ENCODE measurements around the gene SGSM2. TPM values are rescaled to one million over a fixed set of nuclear protein-coding genes. Genes with fewer than 3 reads are reported as not detected.

The SGSM2 gene
- total and polyA plus RNA-seq, 2 of the 8 experiments (the other 6 are each of a cell fraction or from before 2014, with no cell fraction given): 44.5 to 77.7 TPM

GRCh38 chr17:2380226-2380922, 43.1 kb downstream of the SGSM2 start:
- H3K4me2 ChIP-seq (ENCODE audit: insufficient read depth in 1 of 2, low read depth in 2 of 2, low read length in 2 of 2): no peak overlapping the region
- H3K36me3 ChIP-seq (ENCODE audit: control insufficient read depth in 2 of 4, insufficient read depth in 4 of 4, low read length in 3 of 4): peaks cover 0 to 8% (median 4%) of the 10 kb centered on the region in 4 experiments; a peak in 5 of 8 replicates
- no peak overlapping the region for H3K4me3 ChIP-seq (ENCODE audit: extremely low read depth in 1 of 4, insufficient read depth in 2 of 4, low read depth in 3 of 4, low read length in 4 of 4)
- no peak overlapping the region for H4K8ac ChIP-seq (ENCODE audit: extremely low read depth, insufficient read depth, low read length)
- H3K56ac ChIP-seq (replicated peaks; ENCODE audit: insufficient read length, low read depth, low read length): no peak overlapping the region
- H3K79me2 ChIP-seq (ENCODE audit: control insufficient read depth in 1 of 2, insufficient read depth in 2 of 2, low read length in 2 of 2): no peaks in the 10 kb centered on the region
- no peaks in the 10 kb centered on the region for H3K23me2 ChIP-seq (ENCODE audit: low read depth, low read length)
- ChIA-PET CTCF (ENCODE audit: partially characterized antibody) (interaction anchor here (0.7 to 11.8 kb wide), 8 partner anchors 7 to 47 kb away, joined by 3 to 216 read pairs (median 64); partner anchors contain the start of gene MNT), POLR2A (ENCODE audit: partially characterized antibody) (interaction anchor here (1.2 to 15.4 kb wide), 7 partner anchors 7 to 47 kb away, joined by 3 to 193 read pairs (median 12); partner anchors contain the start of gene MNT)
- no peak overlapping the region for H3K18ac ChIP-seq (ENCODE audit: extremely low read depth, low read length)
- no peaks in the 10 kb centered on the region for H3K9me3 ChIP-seq (ENCODE audit: insufficient read depth in 2 of 2, low read depth in 1 of 2, low read length in 1 of 2)
- no peak overlapping the region for H3K9ac ChIP-seq (replicated peaks in 1 of 4; ENCODE audit: extremely low read depth in 1 of 4, low read depth in 3 of 4, low read length in 3 of 4)
- H2AFZ ChIP-seq (ENCODE audit: low read length): no peak overlapping the region
- no peak overlapping the region for H3K4ac ChIP-seq (replicated peaks; ENCODE audit: insufficient read length, low read depth, low read length)
- H2BK15ac ChIP-seq (ENCODE audit: low read length): no peak overlapping the region
- no peak overlapping the region for H2BK120ac ChIP-seq (replicated peaks; ENCODE audit: low read depth, low read length)
- no peak overlapping the region for H3K23ac ChIP-seq (ENCODE audit: insufficient read length)
- H2BK12ac ChIP-seq (ENCODE audit: low read depth, low read length): no peak overlapping the region
- no peak overlapping the region for H2AK5ac ChIP-seq (ENCODE audit: low read depth, low read length)
- H3K14ac ChIP-seq (ENCODE audit: insufficient read length): no peak overlapping the region
- DNase-seq (ENCODE audit: low read depth in 1 of 2, low spot score in 2 of 2) (no peak), FAIRE-seq (no peak)
- peaks cover 2% of the 10 kb centered on the region in 2 experiments for H4K20me1 ChIP-seq (replicated peaks in 1 of 2; ENCODE audit: control insufficient read depth in 1 of 2, insufficient read depth in 2 of 2, low read length in 2 of 2)
- no peaks in the 10 kb centered on the region; the same call in 1 of the 2 replicates for H3K79me1 ChIP-seq (ENCODE audit: low read depth, low read length)
- H3K27ac ChIP-seq (ENCODE audit: low read depth, low read length): no peak overlapping the region
- 95% methylated on average over 15 of the region's 16 CpGs; no CpG with 5 or more reads in 1 of the 2 experiments for WGBS, 2 experiments (ENCODE audit: extremely low coverage in 1 of 2, insufficient coverage in 1 of 2, insufficient read length in 1 of 2, insufficient replicate concordance in 2 of 2, low coverage in 1 of 2, low lambda C conversion rate in 2 of 2, missing lambda C conversion rate in 1 of 2)
- H2BK20ac ChIP-seq (ENCODE audit: low read length): no peak overlapping the region
- no peak overlapping the region for H4K91ac ChIP-seq (replicated peaks; ENCODE audit: insufficient read length, low read length)
- peaks cover 0 to 10% (median 4%) of the 10 kb centered on the region in 4 experiments; a peak in 5 of 7 replicates for H3K4me1 ChIP-seq (replicated peaks in 1 of 4; ENCODE audit: control insufficient read depth in 3 of 4, insufficient read depth in 4 of 4, low read length in 3 of 4)
- peak overlapping the region; percentile 30; the same call in 1 of the 2 replicates for H2BK5ac ChIP-seq (ENCODE audit: low read depth, low read length)
- no peak overlapping the region for H4K5ac ChIP-seq (ENCODE audit: insufficient read length, low read depth, low read length)
- H3K27me3 ChIP-seq (replicated peaks in 1 of 4; ENCODE audit: control insufficient read depth in 3 of 4, extremely low read depth in 1 of 4, insufficient read depth in 3 of 4, low read length in 3 of 4): no peaks in the 10 kb centered on the region
- TF ChIP-seq E2F6 (IDR thresholded peaks at IDR 0.05): no peak
- TF ChIP-seq SIRT6 (IDR thresholded peaks at IDR 0.05; ENCODE audit: low read length): no peak
- TF ChIP-seq TAF1 (IDR thresholded peaks at IDR 0.05; ENCODE audit: low read depth, low read length): no peak
- TF ChIP-seq GTF2F1 (IDR thresholded peaks at IDR 0.05; ENCODE audit: borderline replicate concordance, low read depth, low read length): no peak
- TF ChIP-seq JUN (IDR thresholded peaks at IDR 0.05; ENCODE audit: low read depth, low read length): no peak
- TF ChIP-seq CTBP2 (IDR thresholded peaks at IDR 0.05; ENCODE audit: borderline replicate concordance, insufficient read depth, insufficient read length, low read length): no peak
- no peak for TF ChIP-seq RNF2 (IDR thresholded peaks at IDR 0.05; ENCODE audit: borderline replicate concordance, low read depth, low read length, missing control alignments, poor library complexity, severe bottlenecking)
- no peak for TF ChIP-seq CEBPB (IDR thresholded peaks at IDR 0.05; ENCODE audit: low read depth, low read length)
- no peak for TF ChIP-seq SAP30 (IDR thresholded peaks at IDR 0.05; ENCODE audit: insufficient read depth, insufficient replicate concordance, low read length)
- TF ChIP-seq RAD21 (IDR thresholded peaks at IDR 0.05 in 1 of 2, conservative IDR thresholded peaks at IDR 0.05 in 1 of 2; ENCODE audit: low read depth in 2 of 2, low read length in 2 of 2): no peak
- no peak for TF ChIP-seq SUZ12 (IDR thresholded peaks at IDR 0.05; ENCODE audit: low read length)

All from H1 (cell line).